Stimulated activated naive CD8-positive, alpha-beta T cell treated with anti-CD3 and anti-CD28 coated beads, Interleukin-15, amount 100 ng/mL, for 72 hours (primary cell): ENCODE results near the gene RAB8B.

Experiments
- ATAC-seq: fragments of 150-1000 bp; cut with Tn5 transposase; 2 replicates; pipeline ENCODE4 v1.10.0; 2021; ENCODE audit warnings: mild to moderate bottlenecking, moderate library complexity
- DNase-seq, 2 donors: peaks; one replicate each; pipeline ENCODE4 v3.0.0; 2021 to 2022
- H3K27ac Mint-ChIP-seq, 2 donors: one replicate each; pipeline ENCODE4 v1.8.0; 2022; ENCODE audit warnings: mild to moderate bottlenecking in 2 of 2, mixed read lengths in 2 of 2, moderate library complexity in 2 of 2
- H3K27me3 Mint-ChIP-seq: one replicate; pipeline ENCODE4 v1.8.0; 2022; ENCODE audit warnings: mixed read lengths
- H3K4me1 Mint-ChIP-seq: one replicate; pipeline ENCODE4 v1.8.0; 2022; ENCODE audit warnings: mild to moderate bottlenecking, mixed read lengths
- H3K4me3 Mint-ChIP-seq, 2 donors: one replicate each; pipeline ENCODE4 v1.8.0; 2022; ENCODE audit warnings: mild to moderate bottlenecking in 2 of 2, mixed read lengths in 2 of 2, moderate library complexity in 1 of 2
- H3K9me3 Mint-ChIP-seq, 2 donors: one replicate each; pipeline ENCODE4 v1.8.0; 2022; ENCODE audit warnings: mixed read lengths in 2 of 2

Gene RAB8B

GRCh38 chr15:63212050-63213004, 22.9 kb downstream of the RAB8B start:
- peaks cover 91% of the 10 kb centered on the region for H3K4me1 Mint-ChIP-seq
- peak overlapping the region; percentile 80 to 84 for H3K4me3 Mint-ChIP-seq
- H3K27me3 Mint-ChIP-seq = no peaks in the 10 kb centered on the region
- H3K9me3 Mint-ChIP-seq = no peaks in the 10 kb centered on the region
- DNase-seq (peak in 1 of 2 donors; percentile 28), ATAC-seq (peak; percentile 77)
- H3K27ac Mint-ChIP-seq = peak overlapping the region; percentile 99

GRCh38 chr15:63218100-63218808, 28.8 kb downstream of the RAB8B start:
- no peak for DNase-seq
- Mint-ChIP-seq H3K27me3 (no peaks in the 10 kb centered on the region), H3K27ac (no peak overlapping the region), H3K4me3 (peak overlapping the region in 1 of 2 donors; percentile 44), H3K4me1 (peaks cover 85% of the 10 kb centered on the region), H3K9me3 (no peaks in the 10 kb centered on the region)
- ATAC-seq = no peak

- Mint-ChIP-seq H3K4me3 (peak overlapping the region; percentile 33 to 44), H3K4me1 (peaks cover 75% of the 10 kb centered on the region), H3K27ac (peak overlapping the region in 1 of 2 donors; percentile 93), H3K9me3 (no peaks in the 10 kb centered on the region), H3K27me3 (no peaks in the 10 kb centered on the region)
- no peak for ATAC-seq
- DNase-seq = no peak
Observed at GRCh38 chr15:63219196-63219710, 29.8 kb downstream of the RAB8B start.

GRCh38 chr15:63221346-63221745, 31.9 kb downstream of the RAB8B start:
- Mint-ChIP-seq H3K27me3 (no peaks in the 10 kb centered on the region), H3K4me1 (peaks cover 68% of the 10 kb centered on the region), H3K9me3 (no peaks in the 10 kb centered on the region), H3K27ac (no peak overlapping the region), H3K4me3 (no peak overlapping the region)
- ATAC-seq (no peak), DNase-seq (no peak)

GRCh38 chr15:63223463-63223862, 34.1 kb downstream of the RAB8B start:
- Mint-ChIP-seq H3K27ac (no peak overlapping the region), H3K9me3 (no peaks in the 10 kb centered on the region), H3K4me3 (no peak overlapping the region), H3K27me3 (no peaks in the 10 kb centered on the region), H3K4me1 (peaks cover 71% of the 10 kb centered on the region)
- no peak for DNase-seq
- ATAC-seq = peak; percentile 18

GRCh38 chr15:63225381-63225780, 36.0 kb downstream of the RAB8B start:
- H3K27ac Mint-ChIP-seq = no peak overlapping the region
- DNase-seq (no peak), ATAC-seq (no peak)
- no peak overlapping the region for H3K4me3 Mint-ChIP-seq
- H3K9me3 Mint-ChIP-seq = no peaks in the 10 kb centered on the region
- H3K27me3 Mint-ChIP-seq = no peaks in the 10 kb centered on the region
- peaks cover 71% of the 10 kb centered on the region for H3K4me1 Mint-ChIP-seq

GRCh38 chr15:63226155-63226883, 36.9 kb downstream of the RAB8B start:
- Mint-ChIP-seq H3K27me3 (no peaks in the 10 kb centered on the region), H3K4me3 (peak overlapping the region in 1 of 2 donors; percentile 35), H3K9me3 (no peaks in the 10 kb centered on the region), H3K27ac (peak overlapping the region in 1 of 2 donors; percentile 21), H3K4me1 (peaks cover 71% of the 10 kb centered on the region)
- ATAC-seq (no peak), DNase-seq (no peak)

GRCh38 chr15:63226966-63227401, 37.6 kb downstream of the RAB8B start:
- H3K9me3 Mint-ChIP-seq = no peaks in the 10 kb centered on the region
- H3K27ac Mint-ChIP-seq = peak overlapping the region in 1 of 2 donors; percentile 48
- ATAC-seq (no peak), DNase-seq (no peak)
- no peaks in the 10 kb centered on the region for H3K27me3 Mint-ChIP-seq
- no peak overlapping the region for H3K4me3 Mint-ChIP-seq
- peaks cover 71% of the 10 kb centered on the region for H3K4me1 Mint-ChIP-seq

- H3K9me3 Mint-ChIP-seq = no peaks in the 10 kb centered on the region
- H3K27ac Mint-ChIP-seq = peak overlapping the region; percentile 57 to 75
- ATAC-seq (no peak), DNase-seq (no peak)
- H3K4me1 Mint-ChIP-seq = peaks cover 73% of the 10 kb centered on the region
- no peaks in the 10 kb centered on the region for H3K27me3 Mint-ChIP-seq
- H3K4me3 Mint-ChIP-seq = peak overlapping the region in 1 of 2 donors; percentile 3
Observed at GRCh38 chr15:63227689-63228088, 38.3 kb downstream of the RAB8B start.

GRCh38 chr15:63231206-63231605, 41.8 kb downstream of the RAB8B start:
- ATAC-seq (no peak), DNase-seq (no peak)
- Mint-ChIP-seq H3K27ac (peak overlapping the region; percentile 11 to 59), H3K9me3 (no peaks in the 10 kb centered on the region), H3K4me1 (peaks cover 94% of the 10 kb centered on the region), H3K27me3 (no peaks in the 10 kb centered on the region), H3K4me3 (peak overlapping the region; percentile 34 to 75)

- H3K4me1 Mint-ChIP-seq = peaks cover 94% of the 10 kb centered on the region
- ATAC-seq (peak; percentile 53), DNase-seq (no peak)
- no peaks in the 10 kb centered on the region for H3K9me3 Mint-ChIP-seq
- peak overlapping the region; percentile 11 to 59 for H3K27ac Mint-ChIP-seq
- H3K27me3 Mint-ChIP-seq = no peaks in the 10 kb centered on the region
- H3K4me3 Mint-ChIP-seq = peak overlapping the region; percentile 34 to 75
Observed at GRCh38 chr15:63231706-63232105, 42.3 kb downstream of the RAB8B start.

- Mint-ChIP-seq H3K4me3 (peak overlapping the region; percentile 55 to 75), H3K4me1 (peaks cover 94% of the 10 kb centered on the region), H3K27ac (peak overlapping the region; percentile 34 to 82), H3K9me3 (no peaks in the 10 kb centered on the region), H3K27me3 (no peaks in the 10 kb centered on the region)
- no peak for DNase-seq
- peak; percentile 72 for ATAC-seq
Observed at GRCh38 chr15:63232405-63232804, 43.0 kb downstream of the RAB8B start.

- H3K27me3 Mint-ChIP-seq = no peaks in the 10 kb centered on the region
- H3K4me3 Mint-ChIP-seq = peak overlapping the region; percentile 37 to 42
- H3K9me3 Mint-ChIP-seq = no peaks in the 10 kb centered on the region
- no peak for ATAC-seq
- H3K4me1 Mint-ChIP-seq = peaks cover 94% of the 10 kb centered on the region
- DNase-seq = no peak
- H3K27ac Mint-ChIP-seq = peak overlapping the region in 1 of 2 donors; percentile 54
Observed at GRCh38 chr15:63232943-63233342, 43.5 kb downstream of the RAB8B start.

GRCh38 chr15:63233667-63234423, 44.4 kb downstream of the RAB8B start:
- ATAC-seq (no peak), DNase-seq (no peak)
- Mint-ChIP-seq H3K27me3 (no peaks in the 10 kb centered on the region), H3K9me3 (no peaks in the 10 kb centered on the region), H3K4me1 (peaks cover 94% of the 10 kb centered on the region), H3K4me3 (peak overlapping the region in 1 of 2 donors; percentile 15), H3K27ac (no peak overlapping the region)
